GM13977 (cell line): Measurements from ENCODE around the gene CTNND2.
"Not testable (repeated sequence)": the region's sequence is repeated elsewhere in the genome, so short reads cannot be mapped to it uniquely, and the experiment has no call there.

Source experiments
- DNase-seq: peaks from one replicate; pipeline ENCODE4 v3.0.0; 2012; ENCODE audit warnings: low spot score
- in situ Hi-C: fragments of 300-500 bp; cut with MboI; formaldehyde crosslinking; loops from one replicate; pipeline ENCODE4 v1.12.0; 2022; ENCODE audit warnings: low sequenced_read_pairs, low pct_unique_long_range_greater_than_20kb, mixed read lengths, inconsistent platforms; ENCODE audit not compliant: unreplicated experiment
- TF ChIP-seq, protein P1 (sequence below): IDR thresholded peaks from 2 replicates; pipeline ENCODE4 v1.5.1; 2012; ENCODE audit warnings: mild to moderate bottlenecking, control low read depth; ENCODE audit not compliant: insufficient read depth; ENCODE audit errors: extremely low read depth, missing control alignments

The CTNND2 gene

DNA sequence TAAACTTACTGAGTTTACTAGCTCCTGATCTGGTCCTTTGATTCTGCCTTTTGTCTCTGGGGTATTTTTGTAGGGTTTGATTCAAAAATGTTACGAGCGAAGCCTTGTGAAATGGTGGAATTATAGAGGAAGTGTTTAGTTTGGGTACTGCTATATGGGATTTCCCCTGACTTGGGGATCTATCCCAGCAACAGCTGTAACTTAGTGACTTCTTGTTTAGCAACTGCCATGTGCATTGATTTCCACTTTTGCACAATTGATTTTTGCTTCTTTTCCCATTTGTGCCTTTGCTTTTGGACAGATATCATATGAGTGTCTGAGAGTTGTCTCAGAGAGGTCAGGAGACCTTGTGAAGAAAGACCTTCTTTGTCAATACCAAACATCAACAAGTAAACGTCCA lies 894.7 kb downstream of the CTNND2 start:
- DNase-seq: no peak
- in situ Hi-C loops: no loop called here
- TF ChIP-seq, protein P1, sequence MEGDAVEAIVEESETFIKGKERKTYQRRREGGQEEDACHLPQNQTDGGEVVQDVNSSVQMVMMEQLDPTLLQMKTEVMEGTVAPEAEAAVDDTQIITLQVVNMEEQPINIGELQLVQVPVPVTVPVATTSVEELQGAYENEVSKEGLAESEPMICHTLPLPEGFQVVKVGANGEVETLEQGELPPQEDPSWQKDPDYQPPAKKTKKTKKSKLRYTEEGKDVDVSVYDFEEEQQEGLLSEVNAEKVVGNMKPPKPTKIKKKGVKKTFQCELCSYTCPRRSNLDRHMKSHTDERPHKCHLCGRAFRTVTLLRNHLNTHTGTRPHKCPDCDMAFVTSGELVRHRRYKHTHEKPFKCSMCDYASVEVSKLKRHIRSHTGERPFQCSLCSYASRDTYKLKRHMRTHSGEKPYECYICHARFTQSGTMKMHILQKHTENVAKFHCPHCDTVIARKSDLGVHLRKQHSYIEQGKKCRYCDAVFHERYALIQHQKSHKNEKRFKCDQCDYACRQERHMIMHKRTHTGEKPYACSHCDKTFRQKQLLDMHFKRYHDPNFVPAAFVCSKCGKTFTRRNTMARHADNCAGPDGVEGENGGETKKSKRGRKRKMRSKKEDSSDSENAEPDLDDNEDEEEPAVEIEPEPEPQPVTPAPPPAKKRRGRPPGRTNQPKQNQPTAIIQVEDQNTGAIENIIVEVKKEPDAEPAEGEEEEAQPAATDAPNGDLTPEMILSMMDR: no peak

DNA sequence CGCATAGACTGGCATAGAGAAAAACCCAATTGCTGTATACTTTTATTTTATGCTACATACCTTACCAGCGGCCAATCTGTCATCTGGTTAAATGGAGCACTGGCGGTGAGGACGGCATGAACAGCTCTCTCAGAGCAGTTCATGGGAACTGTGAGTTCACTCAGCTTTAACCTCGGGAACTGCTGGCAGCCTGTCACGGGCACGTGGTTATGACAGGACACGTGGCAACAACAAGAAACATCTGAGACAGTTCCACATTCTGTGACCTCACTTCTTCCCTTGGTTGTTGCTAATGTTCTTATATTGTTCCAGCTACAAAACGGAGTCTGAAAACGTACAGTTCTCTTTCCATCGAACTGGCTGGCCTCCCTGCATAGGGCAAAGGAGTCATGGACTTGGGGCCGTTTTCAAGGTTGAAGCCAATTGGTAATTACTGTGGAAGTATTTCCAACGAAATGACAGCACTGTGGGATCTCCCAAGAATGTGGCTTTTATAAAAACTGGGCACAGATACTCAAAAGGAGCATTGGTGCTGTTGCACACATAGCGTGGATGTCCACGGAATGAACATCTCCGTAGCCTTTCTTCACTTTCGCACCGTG lies 896.9 kb downstream of the CTNND2 start:
- no peak for DNase-seq
- in situ Hi-C loops: no loop called here
- TF ChIP-seq, protein P1: no peak

DNA sequence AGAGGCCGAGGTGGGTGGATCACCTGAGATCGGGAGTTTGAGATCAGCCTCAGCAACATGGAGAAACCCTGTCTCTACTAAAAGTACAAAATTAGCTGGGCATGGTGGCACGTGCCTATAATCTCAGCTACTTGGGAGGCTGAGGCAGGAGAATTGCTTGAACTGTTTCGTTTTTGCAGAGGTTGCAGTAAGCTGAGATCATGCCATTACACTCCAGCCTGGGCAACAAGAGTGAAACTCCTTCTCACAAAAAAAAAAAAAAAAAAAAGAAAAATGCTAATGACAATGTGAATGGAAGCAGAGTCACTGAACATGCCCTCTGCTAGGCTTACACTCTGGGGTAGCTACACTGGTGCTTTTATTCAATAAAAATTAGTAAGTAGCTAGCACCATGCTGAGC lies 899.7 kb downstream of the CTNND2 start:
- in situ Hi-C loops, DNase-seq: not testable (repeated sequence)

DNA sequence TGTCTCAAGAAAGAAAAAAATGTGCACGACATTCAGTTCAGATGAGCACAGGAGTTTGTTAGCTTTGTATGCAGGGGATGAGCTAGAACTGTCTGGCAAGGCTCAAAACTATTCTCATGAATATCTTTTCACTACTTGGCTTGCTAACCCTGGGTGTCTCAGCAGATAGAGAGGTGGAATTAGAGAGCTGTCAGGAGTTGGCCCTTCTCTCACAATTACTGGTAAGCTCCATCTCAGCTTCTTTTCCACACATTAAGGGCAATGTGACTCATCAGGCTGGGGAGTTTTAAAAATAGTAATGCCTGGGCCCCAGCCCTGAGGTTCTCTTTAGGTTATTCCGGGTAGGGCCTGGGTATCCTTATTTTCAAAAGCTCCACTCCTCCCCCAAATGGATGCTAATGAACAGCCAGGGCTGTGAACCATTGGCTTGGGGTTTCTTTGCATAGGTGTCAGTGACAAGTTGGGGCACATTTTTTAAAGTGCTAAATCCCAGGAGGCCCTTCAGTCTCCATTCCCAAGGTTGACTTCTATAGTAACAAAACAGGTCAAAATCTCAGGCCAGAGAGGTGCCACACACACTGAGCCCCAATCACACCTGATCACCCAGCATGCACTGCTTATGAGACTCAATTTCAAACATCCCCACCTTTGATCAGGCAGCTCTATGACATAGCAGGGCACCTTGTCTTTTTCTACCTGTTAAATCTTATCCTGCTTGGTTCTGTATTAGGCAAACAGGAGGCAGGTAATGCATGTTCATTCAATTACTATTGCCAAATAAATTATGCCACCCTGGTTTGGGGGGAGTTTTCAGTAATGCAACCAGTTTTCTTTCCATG lies 903.5 kb downstream of the CTNND2 start:
- TF ChIP-seq, protein P1: no peak
- DNase-seq: no peak
- in situ Hi-C loops: no loop called here

DNA sequence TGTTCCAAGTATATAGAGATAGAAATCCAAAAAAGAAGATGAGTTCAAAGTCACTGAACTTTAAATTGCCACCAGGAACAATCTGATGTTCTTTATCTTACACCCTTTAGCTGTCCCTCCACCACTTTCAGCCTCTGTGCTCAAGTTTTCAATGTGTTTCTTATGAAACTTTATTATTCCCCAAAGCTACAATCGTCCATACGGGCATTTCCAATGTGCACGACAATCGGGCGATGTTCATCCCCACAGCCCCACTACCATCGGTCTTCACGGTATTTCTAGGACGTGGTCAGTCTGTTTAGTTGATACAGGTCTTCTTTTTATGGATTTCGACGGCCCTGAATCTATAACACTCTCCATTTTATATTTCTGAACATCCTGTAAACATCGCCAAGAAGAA lies 904.5 kb downstream of the CTNND2 start:
- TF ChIP-seq, protein P1: no peak
- in situ Hi-C loops: no loop called here
- no peak for DNase-seq

DNA sequence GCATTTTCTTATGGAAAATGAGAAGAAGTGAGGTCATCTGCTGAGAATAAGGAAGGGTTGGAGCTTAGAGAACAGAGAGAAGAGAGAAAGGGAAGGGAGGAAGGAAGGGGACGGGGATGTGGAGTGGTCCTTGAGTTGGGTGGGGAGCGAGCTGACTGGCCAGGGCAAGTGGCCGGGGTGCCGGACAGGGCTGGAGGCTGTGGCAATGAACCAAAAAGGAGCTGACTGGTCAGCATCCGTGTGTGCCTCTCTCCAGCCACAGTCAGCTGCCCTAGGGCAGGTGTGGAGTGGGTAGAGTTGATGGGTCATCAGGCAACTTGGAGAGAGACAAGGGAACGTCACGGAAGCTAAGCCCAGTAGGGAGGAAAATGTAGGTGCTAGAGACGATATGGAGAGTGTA lies 908.4 kb downstream of the CTNND2 start:
- no peak for DNase-seq
- in situ Hi-C loops: no loop called here
- TF ChIP-seq, protein P1: no peak

DNA sequence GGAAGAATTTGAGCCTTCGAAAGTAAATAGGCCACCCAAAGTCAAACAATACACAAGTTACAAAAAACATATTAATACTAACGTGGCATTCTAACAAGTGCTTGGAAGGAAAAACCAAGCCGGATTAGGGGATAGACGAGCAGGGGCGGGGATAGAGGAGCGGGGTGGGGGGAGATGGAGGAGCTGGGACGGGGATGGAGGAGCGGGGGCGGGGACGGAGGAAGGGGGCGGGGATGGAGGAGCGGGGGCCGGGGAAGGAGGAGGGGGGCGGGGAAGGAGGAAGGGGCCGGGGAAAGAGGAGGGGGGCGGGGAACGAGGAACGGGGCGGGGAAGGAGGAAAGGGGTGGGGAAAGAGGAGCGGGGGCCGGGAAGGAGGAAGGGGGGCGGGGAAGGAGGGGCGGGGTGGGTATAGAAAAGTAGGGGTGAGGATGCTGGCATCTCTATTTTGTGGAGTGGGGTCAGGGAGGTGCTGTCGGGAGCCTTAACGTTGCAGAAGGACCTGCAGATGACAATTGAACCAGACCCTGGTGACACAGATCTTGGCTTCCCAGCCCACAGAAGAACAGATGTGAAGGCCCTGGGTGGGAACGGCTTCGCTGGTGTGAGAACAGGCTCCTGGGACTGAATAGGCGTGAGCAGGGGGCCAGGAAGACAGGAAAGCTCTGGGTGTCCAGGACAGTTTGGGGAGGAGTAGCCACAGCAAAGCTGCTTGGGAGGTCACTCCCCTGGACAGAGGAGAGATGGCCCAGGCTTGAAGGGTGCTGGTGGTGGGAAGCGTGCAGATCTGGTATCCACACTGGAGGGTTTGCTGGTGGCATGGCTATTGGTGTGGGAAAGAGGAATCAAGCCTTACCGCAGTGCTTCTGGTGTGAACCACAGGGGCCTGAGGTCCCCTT lies 909.9 kb downstream of the CTNND2 start:
- in situ Hi-C loops: no loop called here

More for the DNA sequence above, 909.9 kb downstream of the CTNND2 start:
- no peak for DNase-seq
- TF ChIP-seq, protein P1: no peak
